H1 (cell line): ENCODE results near the gene STAG1. TPM values are rescaled to one million over a fixed set of nuclear protein-coding genes. Genes with fewer than 3 reads are reported as not detected.

ENCODE experiments used
- CTCF ChIA-PET: fragments of 300-600 bp; sonication (Branson Sonifier 250); formaldehyde crosslinking; loops from one replicate; lab custom pipeline; 2021; ENCODE audit not compliant: partially characterized antibody; lab: Charles Lee
- POLR2A ChIA-PET: fragments of 300-600 bp; sonication (Branson Sonifier 250); formaldehyde crosslinking; loops from one replicate; lab custom pipeline; 2021; ENCODE audit warnings: inconsistent platforms; ENCODE audit not compliant: partially characterized antibody; lab: Charles Lee
- DNase-seq, 2 experiments: peaks; one replicate each; pipeline versions ENCODE4 v3.0.0 to v3.0.0-alpha.2; 2010 to 2022; ENCODE audit warnings: low spot score in 2 of 2, low read depth in 1 of 2, mixed read lengths in 1 of 2
- FAIRE-seq: peaks from 2 replicates; lab custom pipeline; 2011; peaks lifted over from hg19 to GRCh38; lab: Jason Lieb, UNC
- H2AFZ ChIP-seq: 2 replicates; pipeline ENCODE4 v1.8.1; 2012; ENCODE audit warnings: low read length, inconsistent platforms
- H2AK5ac ChIP-seq: 2 replicates; pipeline ENCODE4 v1.6.1; 2013; ENCODE audit warnings: low read depth, low read length
- H2BK120ac ChIP-seq: replicated peaks from 2 replicates; pipeline ENCODE3; 2013; ENCODE audit warnings: low read depth, low read length, inconsistent platforms
- H2BK12ac ChIP-seq: 2 replicates; pipeline ENCODE4 v1.6.1; 2013; ENCODE audit warnings: low read depth, low read length
- H2BK15ac ChIP-seq: 2 replicates; pipeline ENCODE4 v1.6.1; 2013; ENCODE audit warnings: low read length
- H2BK20ac ChIP-seq: 2 replicates; pipeline ENCODE4 v1.6.1; 2013; ENCODE audit warnings: low read length
- H2BK5ac ChIP-seq: 2 replicates; pipeline ENCODE4 v1.6.1; 2013; ENCODE audit warnings: low read depth, low read length
- H3K14ac ChIP-seq: 2 replicates; pipeline ENCODE4 v1.6.1; 2013; ENCODE audit warnings: inconsistent platforms; ENCODE audit not compliant: insufficient read length
- H3K18ac ChIP-seq: 2 replicates; pipeline ENCODE4 v1.6.1; 2013; ENCODE audit warnings: low read length; ENCODE audit errors: extremely low read depth
- H3K23ac ChIP-seq: 2 replicates; pipeline ENCODE4 v1.6.1; 2013; ENCODE audit warnings: inconsistent platforms; ENCODE audit not compliant: insufficient read length
- H3K23me2 ChIP-seq: 2 replicates; pipeline ENCODE4 v1.6.1; 2013; ENCODE audit warnings: low read depth, low read length
- H3K27ac ChIP-seq: 2 replicates; pipeline ENCODE4 v1.6.1; 2011; ENCODE audit warnings: low read depth, low read length, inconsistent platforms
- H3K27me3 ChIP-seq, 4 experiments: replicated peaks in 1 of 4; 1 replicate in 1 of 4; 2 replicates in 3 of 4; pipeline versions ENCODE4 v1.6.1 to v1.8.1; 2011 to 2013; ENCODE audit warnings: low read length in 3 of 4, mild to moderate bottlenecking in 3 of 4, inconsistent platforms in 2 of 4, mixed read lengths in 2 of 4, moderate library complexity in 1 of 4; ENCODE audit not compliant: control insufficient read depth in 3 of 4, insufficient read depth in 3 of 4; ENCODE audit errors: extremely low read depth in 1 of 4
- H3K36me3 ChIP-seq, 4 experiments: 2 replicates each; pipeline versions ENCODE4 v1.6.1 to v1.8.1; 2011 to 2013; ENCODE audit warnings: mild to moderate bottlenecking in 4 of 4, low read length in 3 of 4, moderate library complexity in 2 of 4, control low read depth in 1 of 4, inconsistent platforms in 1 of 4; ENCODE audit not compliant: insufficient read depth in 4 of 4, control insufficient read depth in 2 of 4
- H3K4ac ChIP-seq: replicated peaks from 2 replicates; pipeline ENCODE3; 2013; ENCODE audit warnings: low read length, low read depth, mixed read lengths, inconsistent platforms; ENCODE audit not compliant: insufficient read length
- H3K4me1 ChIP-seq, 4 experiments: replicated peaks in 1 of 4; 1 replicate in 1 of 4; 2 replicates in 3 of 4; pipeline versions ENCODE4 v1.6.1 to v1.8.1; 2011 to 2013; ENCODE audit warnings: low read length in 3 of 4, inconsistent platforms in 2 of 4, mixed read lengths in 1 of 4; ENCODE audit not compliant: insufficient read depth in 4 of 4, control insufficient read depth in 3 of 4
- H3K4me2 ChIP-seq, 2 experiments: 2 replicates each; pipeline versions ENCODE4 v1.6.1 to v1.8.1; 2011 to 2013; ENCODE audit warnings: low read depth in 2 of 2, low read length in 2 of 2, control low read depth in 1 of 2, inconsistent platforms in 1 of 2, mild to moderate bottlenecking in 1 of 2; ENCODE audit not compliant: insufficient read depth in 1 of 2
- H3K4me3 ChIP-seq, 4 experiments: fragments of 200-600, 300-600 bp in 1 of 4; sonication (generic), shearing (Covaris generic), sonication (Bioruptor Twin) in 1 of 4; 2 replicates each; pipeline versions ENCODE4 v1.5.1 to v1.8.1; 2011 to 2016; ENCODE audit warnings: low read length in 4 of 4, low read depth in 3 of 4, control low read depth in 2 of 4, inconsistent platforms in 2 of 4, mild to moderate bottlenecking in 2 of 4, mixed read lengths in 1 of 4, moderate library complexity in 1 of 4; ENCODE audit not compliant: insufficient read depth in 2 of 4; ENCODE audit errors: extremely low read depth in 1 of 4
- H3K56ac ChIP-seq: replicated peaks from 2 replicates; pipeline ENCODE3; 2013; ENCODE audit warnings: low read depth, mild to moderate bottlenecking, mixed read lengths, low read length, inconsistent platforms; ENCODE audit not compliant: insufficient read length
- H3K79me1 ChIP-seq: 2 replicates; pipeline ENCODE4 v1.6.1; 2013; ENCODE audit warnings: low read depth, low read length, control low read depth
- H3K79me2 ChIP-seq, 2 experiments: 2 replicates each; pipeline versions ENCODE4 v1.6.1 to v1.8.1; 2012 to 2013; ENCODE audit warnings: low read length in 2 of 2, mild to moderate bottlenecking in 2 of 2, inconsistent platforms in 1 of 2; ENCODE audit not compliant: insufficient read depth in 2 of 2, control insufficient read depth in 1 of 2
- H3K9ac ChIP-seq, 4 experiments: replicated peaks in 1 of 4; 1 replicate in 1 of 4; 2 replicates in 3 of 4; pipeline versions ENCODE4 v1.6.1 to v1.8.1; 2011 to 2013; ENCODE audit warnings: low read depth in 3 of 4, low read length in 3 of 4, control low read depth in 2 of 4, mild to moderate bottlenecking in 2 of 4, moderate library complexity in 2 of 4, inconsistent platforms in 1 of 4; ENCODE audit errors: extremely low read depth in 1 of 4
- H3K9me3 ChIP-seq, 2 experiments: 2 replicates each; pipeline versions ENCODE4 v1.6.1 to v1.8.1; 2012 to 2013; ENCODE audit warnings: mild to moderate bottlenecking in 2 of 2, moderate library complexity in 2 of 2, control low read depth in 1 of 2, inconsistent platforms in 1 of 2, low read depth in 1 of 2, low read length in 1 of 2, mixed read lengths in 1 of 2; ENCODE audit not compliant: insufficient read depth in 2 of 2
- H4K20me1 ChIP-seq, 2 experiments: replicated peaks in 1 of 2; 2 replicates each; pipeline versions ENCODE3 to v1.8.1; 2011 to 2013; ENCODE audit warnings: inconsistent platforms in 2 of 2, low read length in 2 of 2, mild to moderate bottlenecking in 1 of 2; ENCODE audit not compliant: insufficient read depth in 2 of 2, control insufficient read depth in 1 of 2
- H4K5ac ChIP-seq: 2 replicates; pipeline ENCODE4 v1.6.1; 2013; ENCODE audit warnings: low read length, low read depth, mixed read lengths, inconsistent platforms; ENCODE audit not compliant: insufficient read length
- H4K8ac ChIP-seq: 2 replicates; pipeline ENCODE4 v1.8.0; 2013; ENCODE audit warnings: mild to moderate bottlenecking, moderate library complexity, low read length, inconsistent platforms; ENCODE audit not compliant: insufficient read depth; ENCODE audit errors: extremely low read depth
- H4K91ac ChIP-seq: replicated peaks from 2 replicates; pipeline ENCODE3; 2013; ENCODE audit warnings: low read length, mixed read lengths, inconsistent platforms; ENCODE audit not compliant: insufficient read length
- NRF1 ChIP-seq: IDR thresholded peaks from 2 replicates; pipeline ENCODE4 v1.6.1; 2011; ENCODE audit warnings: mild to moderate bottlenecking, low read depth, low read length, improper control_type of control experiment
- POLR2AphosphoS5 ChIP-seq: IDR thresholded peaks from 2 replicates; pipeline ENCODE4 v1.6.1; 2011; ENCODE audit warnings: low read depth, low read length
- SUZ12 ChIP-seq: fragments of 200-600 bp; sonication (generic); IDR thresholded peaks from 2 replicates; pipeline ENCODE4 v1.6.1; 2012; ENCODE audit warnings: mild to moderate bottlenecking, inconsistent platforms, low read length, moderate library complexity, mixed read lengths
- polyA plus RNA-seq, 7 experiments: library from polyadenylated mRNA; depleted of rRNA in 3 of 7; stranded (reverse) in 5 of 7; unstranded in 2 of 7; fragments of >200 nt in 5 of 7; fragments of 200-250 nt in 2 of 7; gene quantifications; 1 replicate in 5 of 7; 2 replicates in 1 of 7; 4 replicates in 1 of 7; pipeline versions ENCODE4 v1.2.1 to v1.2.3, GENCODE V29; 2011 to 2013; ENCODE audit warnings: missing spikeins in 2 of 7, mixed read lengths in 2 of 7
- total RNA-seq: library from RNA; stranded (reverse); fragmentation: NEBNext Ultra II Directional; extraction: Animal tissue kit (Norgen Biotek cat#: 25700); gene quantifications from 2 replicates; pipeline ENCODE4 v1.2.1, GENCODE V29; 2021

Gene STAG1
- total and polyA plus RNA-seq, 2 of the 8 experiments (the other 6 are each of a cell fraction or from before 2014, with no cell fraction given), result 4.6 to 23.4 TPM

DNA sequence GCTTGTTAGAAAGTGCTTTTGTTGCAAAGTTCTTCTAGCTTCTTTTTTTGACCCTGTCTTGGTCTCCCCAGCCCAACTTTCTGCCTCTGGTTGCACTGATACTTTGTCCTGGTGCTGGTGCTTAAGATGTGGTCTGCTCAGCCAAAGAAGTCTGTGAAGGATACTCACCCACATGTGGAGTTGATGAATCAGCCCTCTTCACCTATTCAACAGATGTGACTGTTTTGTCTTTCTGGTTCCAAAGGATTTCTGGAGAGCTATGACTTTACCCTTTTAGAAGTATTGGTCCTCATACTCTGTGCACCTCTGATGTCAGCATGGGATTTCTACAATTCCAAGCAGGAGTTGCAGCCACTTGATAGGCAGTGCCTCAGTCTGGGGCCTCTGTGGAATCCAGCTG is 418.0 kb downstream of the STAG1 start (continued):
- TF ChIP-seq NRF1, result no peak
- TF ChIP-seq, all 59 proteins: peak for 0

DNA sequence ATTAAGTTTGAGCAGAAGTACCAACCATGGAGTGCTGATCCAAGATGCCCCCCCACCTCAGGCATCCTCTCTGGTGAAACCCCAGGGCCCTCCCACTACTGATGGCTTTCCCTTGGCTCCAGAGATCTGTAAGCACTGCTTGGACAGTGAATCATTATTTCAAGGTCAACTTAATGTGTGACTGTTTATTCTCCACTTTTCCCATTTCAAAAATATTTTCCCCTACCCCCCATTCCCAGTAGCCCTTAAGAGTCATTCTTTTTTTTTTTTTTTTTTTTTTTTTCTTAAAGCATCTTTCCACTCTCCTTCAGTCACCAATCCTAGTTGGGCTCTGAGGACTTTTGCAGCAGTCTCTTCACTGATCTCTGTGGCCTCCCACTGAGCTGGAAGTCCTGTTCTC is 419.4 kb downstream of the STAG1 start:
- Histone ChIP-seq H3K18ac (no peak overlapping the region), H2AFZ (no peak overlapping the region), H3K4me1 (no peaks in the 10 kb centered on the region), H3K4me2 (no peak overlapping the region), H4K5ac (no peak overlapping the region), H3K23ac (no peak overlapping the region), H2BK5ac (no peak overlapping the region), H2AK5ac (no peak overlapping the region), H4K91ac (no peak overlapping the region), H2BK20ac (no peak overlapping the region), H3K79me1 (no peaks in the 10 kb centered on the region), H3K27ac (no peak overlapping the region), H4K20me1 (no peaks in the 10 kb centered on the region), H3K9ac (no peak overlapping the region), H2BK120ac (no peak overlapping the region), H3K56ac (no peak overlapping the region), H3K27me3 (no peaks in the 10 kb centered on the region), H3K23me2 (no peaks in the 10 kb centered on the region), H3K4me3 (no peak overlapping the region), H4K8ac (no peak overlapping the region), H2BK12ac (no peak overlapping the region), H3K4ac (no peak overlapping the region), H3K14ac (no peak overlapping the region), H3K36me3 (peaks cover 0 to 34% (median 6%) of the 10 kb centered on the region in 4 experiments; a peak in 2 of 8 replicates), H3K79me2 (no peaks in the 10 kb centered on the region), H2BK15ac (no peak overlapping the region), H3K9me3 (no peaks in the 10 kb centered on the region)
- FAIRE-seq (no peak), DNase-seq (no peak)
- POLR2A ChIA-PET, result interaction anchor here (1.4 kb wide), 1 partner anchor 9 kb away, joined by 3 read pairs; no protein-coding TSS in a partner anchor
- CTCF ChIA-PET, result interaction anchor here (1.5 to 3.4 kb wide), 3 partner anchors 11 to 19 kb away, joined by 3 to 17 read pairs (median 3); no protein-coding TSS in a partner anchor
- TF ChIP-seq POLR2AphosphoS5 (no peak), SUZ12 (no peak)
